Muscle layer of colon (tissue), 2 donors: ENCODE results near the gene TBC1D22B.
"Not testable (repeated sequence)": the region's sequence is repeated elsewhere in the genome, so short reads cannot be mapped to it uniquely, and the experiment has no call there.

ENCODE experiments used
- H3K27ac ChIP-seq: one replicate; pipeline ENCODE4 v1.7.0; 2013; ENCODE audit warnings: low read depth, mild to moderate bottlenecking, low read length, moderate library complexity
- H3K27me3 ChIP-seq, 2 donors: one replicate each; pipeline ENCODE4 v1.7.0; 2013; ENCODE audit warnings: low read length in 2 of 2, mild to moderate bottlenecking in 2 of 2; ENCODE audit not compliant: insufficient read depth in 2 of 2, control insufficient read depth in 1 of 2
- H3K36me3 ChIP-seq: one replicate; pipeline ENCODE4 v1.7.0; 2013; ENCODE audit warnings: mild to moderate bottlenecking, low read length; ENCODE audit not compliant: insufficient read depth
- H3K4me1 ChIP-seq: one replicate; pipeline ENCODE4 v1.7.0; 2013; ENCODE audit warnings: mild to moderate bottlenecking, low read length; ENCODE audit not compliant: insufficient read depth
- H3K4me3 ChIP-seq, 2 donors: one replicate each; pipeline ENCODE4 v1.7.0; 2013; ENCODE audit warnings: low read length in 2 of 2, low read depth in 1 of 2, mild to moderate bottlenecking in 1 of 2, moderate library complexity in 1 of 2
- H3K9ac ChIP-seq: one replicate; pipeline ENCODE4 v1.7.0; 2013; ENCODE audit warnings: low read length
- H3K9me3 ChIP-seq: one replicate; pipeline ENCODE4 v1.7.0; 2013; ENCODE audit warnings: mild to moderate bottlenecking, low read length
- donor health status: abdominal sarcoma.
- donor health status: Adenocarcinoma of cecum.

TBC1D22B gene

DNA sequence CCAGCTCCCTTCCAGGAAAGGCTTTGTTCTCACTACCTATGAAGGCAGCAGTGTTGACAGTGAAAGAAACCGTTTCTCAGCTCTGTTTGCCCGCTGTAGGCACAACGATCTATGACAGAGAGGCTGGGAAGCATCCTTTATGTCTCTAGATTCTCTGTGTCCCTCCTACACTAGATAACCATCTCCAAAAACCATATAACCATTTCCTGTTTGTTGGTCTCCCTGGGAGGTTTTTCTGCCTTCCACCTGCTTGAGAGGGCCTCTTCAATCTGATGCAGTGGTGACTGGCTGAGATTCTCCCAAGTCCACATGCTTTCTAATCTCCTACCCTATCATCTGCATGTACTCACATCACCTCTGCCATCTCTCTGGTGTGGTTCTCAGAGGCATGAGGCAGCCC lies 32.4 kb downstream of the TBC1D22B start:
- peaks cover 56% of the 10 kb centered on the region for H3K36me3 ChIP-seq
- no peak overlapping the region for H3K4me3 ChIP-seq
- H3K27ac ChIP-seq: no peak overlapping the region

DNA sequence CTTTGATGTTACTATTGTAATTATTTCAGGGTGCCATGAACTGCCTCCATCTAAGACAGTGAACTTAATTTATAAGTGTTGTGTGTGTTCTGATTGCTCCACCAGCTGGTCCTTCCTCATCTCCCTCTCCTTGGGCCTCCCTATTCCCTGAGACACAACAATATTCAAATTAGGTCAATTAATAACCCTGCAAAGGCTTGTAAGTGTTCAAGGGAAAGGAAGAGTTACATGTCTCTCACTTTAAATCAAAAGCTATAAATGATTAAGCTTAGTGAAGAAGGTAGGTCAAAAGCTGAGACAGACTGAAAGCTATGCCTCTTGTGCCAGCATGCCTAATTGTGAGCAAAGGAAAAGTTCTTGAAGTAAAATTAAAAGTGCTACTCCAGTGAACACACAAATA lies 35.9 kb downstream of the TBC1D22B start:
- H3K4me1 ChIP-seq: no peaks in the 10 kb centered on the region
- H3K36me3 ChIP-seq: peaks cover 34% of the 10 kb centered on the region
- no peak overlapping the region for H3K9ac ChIP-seq

More for the DNA sequence above, 32.4 kb downstream of the TBC1D22B start:
- H3K27me3 ChIP-seq: no peaks in the 10 kb centered on the region
- H3K9ac ChIP-seq: no peak overlapping the region
- peaks cover 3% of the 10 kb centered on the region for H3K4me1 ChIP-seq
- no peaks in the 10 kb centered on the region for H3K9me3 ChIP-seq

DNA sequence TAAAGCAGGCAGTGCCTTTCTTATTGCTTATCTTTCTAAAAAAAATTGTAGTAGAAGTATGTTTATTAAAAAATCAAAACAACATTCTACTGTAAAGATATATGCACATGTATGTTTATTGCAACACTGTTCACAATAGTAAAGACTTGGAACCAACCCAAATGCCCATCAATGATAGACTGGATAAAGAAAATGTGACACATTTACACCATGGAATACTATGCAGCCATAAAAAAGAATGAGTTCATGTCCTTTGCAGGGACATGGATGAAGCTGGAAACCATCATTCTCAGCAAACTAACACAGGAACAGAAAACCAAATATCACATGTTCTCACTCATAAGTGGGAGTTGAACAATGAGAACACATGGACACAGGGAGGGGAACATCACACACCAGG lies 40.1 kb downstream of the TBC1D22B start:
- H3K9me3 ChIP-seq, H3K27ac ChIP-seq, H3K4me1 ChIP-seq, H3K4me3 ChIP-seq, H3K9ac ChIP-seq, H3K27me3 ChIP-seq: not testable (repeated sequence)
- peaks cover 13% of the 10 kb centered on the region for H3K36me3 ChIP-seq

More for the DNA sequence above, 35.9 kb downstream of the TBC1D22B start:
- Histone ChIP-seq H3K27me3 (no peaks in the 10 kb centered on the region), H3K9me3 (no peaks in the 10 kb centered on the region), H3K27ac (no peak overlapping the region), H3K4me3 (no peak overlapping the region)

DNA sequence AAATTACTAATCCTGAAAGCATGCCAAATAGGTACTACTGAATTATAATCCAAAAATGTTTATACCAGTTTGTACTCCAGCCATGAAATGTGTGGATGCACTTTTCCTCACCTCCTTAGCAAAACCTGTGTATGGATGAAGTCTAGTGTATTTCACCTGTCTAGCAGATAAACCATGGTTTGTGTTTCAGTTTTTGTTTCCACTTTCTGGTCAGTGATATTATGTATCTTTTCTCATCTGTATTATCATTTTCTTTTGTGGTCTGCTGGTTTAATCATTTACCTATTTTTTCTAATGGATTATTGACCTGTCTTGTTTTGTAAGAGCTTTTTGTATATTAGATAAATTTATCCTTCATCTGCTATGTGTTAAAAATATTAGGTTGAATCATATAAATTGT lies 41.4 kb downstream of the TBC1D22B start:
- H3K27ac ChIP-seq: no peak overlapping the region
- no peaks in the 10 kb centered on the region for H3K9me3 ChIP-seq
- peaks cover 26% of the 10 kb centered on the region for H3K36me3 ChIP-seq

DNA sequence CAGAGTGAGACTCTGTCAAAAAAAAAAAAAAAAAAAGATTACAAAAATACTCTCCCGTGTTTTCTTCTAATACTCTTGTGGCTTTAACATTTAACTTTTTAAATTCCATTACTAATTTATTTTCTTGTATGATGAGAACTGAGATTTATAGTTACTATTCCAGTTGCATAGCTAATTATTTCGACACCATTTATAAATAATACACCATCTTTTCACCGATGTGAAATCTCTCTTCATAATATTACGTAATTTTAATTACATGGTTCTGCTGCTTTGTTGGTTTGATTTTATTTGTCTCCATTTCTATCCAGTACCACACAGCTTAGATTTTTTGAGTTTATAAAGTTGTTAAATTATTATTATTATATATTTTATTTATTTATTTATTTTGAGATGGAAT lies 42.4 kb downstream of the TBC1D22B start:
- no peak overlapping the region for H3K27ac ChIP-seq
- H3K4me1 ChIP-seq: no peaks in the 10 kb centered on the region
- H3K4me3 ChIP-seq: no peak overlapping the region
- H3K27me3 ChIP-seq: no peaks in the 10 kb centered on the region
- no peaks in the 10 kb centered on the region for H3K9me3 ChIP-seq
- H3K36me3 ChIP-seq: peaks cover 26% of the 10 kb centered on the region
- H3K9ac ChIP-seq: no peak overlapping the region

More for the DNA sequence above, 41.4 kb downstream of the TBC1D22B start:
- no peak overlapping the region for H3K9ac ChIP-seq
- H3K4me1 ChIP-seq: no peaks in the 10 kb centered on the region
- H3K4me3 ChIP-seq: no peak overlapping the region
- H3K27me3 ChIP-seq: no peaks in the 10 kb centered on the region

DNA sequence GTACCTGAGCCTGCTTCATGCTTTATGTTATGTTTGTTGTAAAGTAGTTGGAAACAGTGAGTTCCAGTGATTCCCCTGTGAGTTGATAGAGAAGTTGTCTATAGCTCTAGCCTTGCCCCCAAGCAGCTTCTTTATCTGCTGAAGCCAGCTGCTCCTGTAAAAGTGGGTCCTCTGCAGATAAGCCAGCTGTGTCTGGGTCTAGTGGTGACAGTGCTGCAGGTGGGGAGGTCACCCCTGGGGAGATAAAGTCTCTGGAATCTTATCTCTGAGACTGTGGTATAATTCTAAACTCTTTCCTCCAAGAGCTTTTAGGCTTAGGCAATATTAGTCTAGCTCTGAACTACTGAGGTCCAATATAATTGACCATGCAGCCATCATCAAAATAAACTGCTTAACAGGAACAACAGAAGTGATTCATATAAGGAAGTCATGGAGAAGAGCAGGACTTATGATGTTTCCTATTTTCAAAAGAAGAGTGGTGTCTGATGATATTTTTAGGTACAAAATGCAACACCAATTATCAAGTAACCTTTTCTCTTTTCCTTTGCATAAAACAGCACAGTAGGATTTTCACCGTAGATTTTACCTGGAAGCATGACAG lies 44.6 kb downstream of the TBC1D22B start:
- Histone ChIP-seq H3K4me3 (no peak overlapping the region), H3K27me3 (no peaks in the 10 kb centered on the region), H3K36me3 (peaks cover 26% of the 10 kb centered on the region), H3K9me3 (no peaks in the 10 kb centered on the region), H3K27ac (no peak overlapping the region), H3K4me1 (no peaks in the 10 kb centered on the region), H3K9ac (no peak overlapping the region)

DNA sequence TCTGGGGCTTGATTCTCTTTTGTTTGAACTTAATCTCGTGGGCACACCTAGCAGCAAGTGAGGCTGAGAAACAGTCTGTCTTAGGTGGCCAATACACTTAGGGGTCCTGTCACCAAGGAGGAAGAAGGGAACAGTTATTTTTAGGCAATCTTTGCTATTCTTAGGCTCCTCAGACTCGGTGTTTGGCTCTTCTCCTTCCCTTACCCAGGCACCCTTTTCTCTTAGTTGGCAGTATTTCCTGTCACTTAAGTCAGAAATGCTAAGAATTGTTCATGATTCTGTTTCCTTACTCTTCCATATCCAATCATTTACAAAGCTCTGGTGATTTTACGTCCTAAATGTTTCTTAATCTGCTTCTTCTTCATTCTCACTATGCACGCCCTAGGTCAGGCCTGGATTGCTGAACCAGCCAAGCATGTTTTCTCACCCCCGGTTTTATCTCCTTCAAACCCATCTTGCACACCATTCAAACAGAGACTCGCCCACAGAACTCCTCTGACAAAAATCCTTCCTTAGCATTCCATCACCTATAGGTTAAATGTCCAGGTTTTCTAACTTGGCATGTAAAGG lies 45.6 kb downstream of the TBC1D22B start:
- no peak overlapping the region for H3K4me3 ChIP-seq
- H3K9me3 ChIP-seq: no peaks in the 10 kb centered on the region
- no peak overlapping the region for H3K27ac ChIP-seq
- H3K9ac ChIP-seq: no peak overlapping the region
- peaks cover 6% of the 10 kb centered on the region for H3K4me1 ChIP-seq
- no peaks in the 10 kb centered on the region for H3K27me3 ChIP-seq
- peaks cover 26% of the 10 kb centered on the region for H3K36me3 ChIP-seq

DNA sequence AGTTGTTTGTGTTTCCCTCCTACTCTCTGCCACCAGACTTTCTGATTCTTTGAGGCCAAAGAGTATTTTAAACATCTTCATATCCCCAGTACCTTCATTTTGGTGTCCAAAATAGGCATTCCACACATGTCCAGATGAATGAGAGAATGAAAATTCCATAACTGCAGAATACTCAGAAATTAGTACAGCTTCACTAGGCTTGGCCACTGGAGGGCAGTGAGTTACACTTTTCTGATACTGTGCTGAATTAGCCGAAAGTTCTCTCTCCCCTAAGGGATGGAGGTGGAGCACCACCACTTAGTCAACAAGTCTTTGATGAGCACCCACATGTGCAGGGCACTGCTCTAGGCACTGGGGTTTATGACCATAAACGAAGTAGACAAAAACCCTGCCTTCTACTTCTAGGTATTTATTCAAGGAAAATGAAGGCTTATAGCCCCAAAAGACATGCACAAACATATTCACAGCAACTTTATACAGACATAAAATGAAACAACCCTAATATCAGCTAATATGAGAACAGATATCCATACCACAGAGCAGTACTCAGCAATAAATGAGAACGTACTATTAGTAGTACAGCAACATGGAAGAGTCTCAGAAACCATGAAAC lies 46.4 kb downstream of the TBC1D22B start:
- H3K27me3 ChIP-seq: no peaks in the 10 kb centered on the region
- H3K9me3 ChIP-seq: no peaks in the 10 kb centered on the region
- H3K4me1 ChIP-seq: peaks cover 14% of the 10 kb centered on the region
- no peak overlapping the region for H3K9ac ChIP-seq
- H3K4me3 ChIP-seq: no peak overlapping the region
- H3K27ac ChIP-seq: no peak overlapping the region
- H3K36me3 ChIP-seq: peaks cover 26% of the 10 kb centered on the region

DNA sequence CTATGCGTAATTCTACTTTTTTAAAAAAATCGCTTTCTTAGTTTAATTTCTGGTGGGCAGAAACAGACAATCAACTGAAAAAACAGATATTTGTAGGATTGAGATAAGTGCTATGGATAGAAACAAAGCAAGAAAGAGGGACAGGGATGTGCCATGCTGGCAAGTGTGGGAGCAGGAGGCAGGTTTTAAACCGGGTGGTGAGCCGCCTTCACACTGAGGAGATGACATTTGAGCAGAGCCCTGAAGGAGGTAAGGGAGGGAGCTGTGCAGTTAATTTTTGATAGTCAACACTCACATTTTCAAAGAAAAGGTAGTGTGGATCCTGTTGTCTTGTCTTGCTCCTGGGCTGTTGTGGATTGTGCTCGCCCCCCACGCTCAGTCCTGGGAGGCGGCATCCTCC lies 47.2 kb downstream of the TBC1D22B start:
- Histone ChIP-seq H3K9ac (no peak overlapping the region), H3K27ac (no peak overlapping the region), H3K36me3 (peaks cover 26% of the 10 kb centered on the region), H3K9me3 (no peaks in the 10 kb centered on the region), H3K4me3 (no peak overlapping the region), H3K4me1 (peaks cover 14% of the 10 kb centered on the region), H3K27me3 (no peaks in the 10 kb centered on the region)

DNA sequence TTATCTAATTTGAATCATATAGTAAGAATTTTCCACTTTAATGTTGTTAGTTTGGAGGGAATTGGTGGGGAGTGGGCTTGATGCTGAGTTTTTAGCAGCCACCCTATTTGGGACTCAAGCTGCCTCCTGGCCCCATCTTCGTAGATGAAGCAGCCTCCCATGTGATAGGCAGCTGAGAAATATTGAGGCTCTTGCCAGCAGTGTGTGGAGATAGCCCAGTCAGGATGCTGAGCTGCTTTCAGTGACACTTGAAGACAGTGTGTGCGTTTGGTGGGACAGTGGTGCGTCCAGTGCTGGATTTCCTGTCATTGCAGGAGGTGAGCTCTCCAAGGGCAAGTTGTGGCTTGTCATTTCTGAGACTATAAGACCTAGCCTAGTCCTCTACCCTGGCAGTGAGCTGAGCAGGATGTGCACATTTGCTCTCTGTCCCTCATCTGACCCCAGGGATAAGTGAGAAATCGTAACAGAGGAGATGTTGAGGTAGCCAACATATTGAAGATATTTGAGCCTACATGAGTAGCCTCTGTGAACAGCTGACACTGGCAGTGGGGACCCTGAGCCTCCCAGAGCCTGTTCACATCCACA lies 48.4 kb downstream of the TBC1D22B start:
- H3K4me1 ChIP-seq: peaks cover 14% of the 10 kb centered on the region
- no peaks in the 10 kb centered on the region for H3K27me3 ChIP-seq
- H3K9ac ChIP-seq: no peak overlapping the region
- H3K27ac ChIP-seq: no peak overlapping the region
- no peaks in the 10 kb centered on the region for H3K9me3 ChIP-seq
- H3K36me3 ChIP-seq: peaks cover 26% of the 10 kb centered on the region
- no peak overlapping the region for H3K4me3 ChIP-seq

DNA sequence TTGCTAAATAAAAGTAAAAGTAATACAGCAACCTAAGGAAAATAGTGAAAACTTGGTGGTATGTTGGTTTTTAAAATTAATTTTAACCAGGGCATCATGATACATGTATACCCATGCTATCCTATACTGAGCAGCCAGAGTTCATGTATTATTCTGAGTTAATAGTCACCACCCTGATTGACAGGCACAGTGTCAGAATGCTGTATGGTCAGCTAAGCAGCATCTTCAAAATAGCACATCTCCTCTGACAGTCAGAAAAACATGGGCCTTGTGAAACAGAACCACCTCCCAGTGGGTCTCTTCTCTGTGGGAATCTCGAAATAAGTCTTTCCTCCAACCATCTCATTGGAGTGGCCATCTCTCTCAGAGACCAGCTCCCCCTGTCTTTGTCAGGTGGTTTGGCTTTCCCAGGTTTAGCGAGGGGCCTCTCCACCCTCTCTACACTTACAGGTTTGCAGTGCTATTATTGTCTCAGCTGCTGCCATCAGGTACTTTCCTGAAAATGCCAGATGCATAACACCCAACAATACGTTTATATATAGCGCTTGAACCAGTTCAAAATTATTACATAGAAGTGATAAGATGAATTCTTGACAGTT lies 49.2 kb downstream of the TBC1D22B start:
- H3K9me3 ChIP-seq: no peaks in the 10 kb centered on the region
- H3K27me3 ChIP-seq: no peaks in the 10 kb centered on the region
- H3K4me1 ChIP-seq: peaks cover 14% of the 10 kb centered on the region
- H3K27ac ChIP-seq: no peak overlapping the region
- peaks cover 23% of the 10 kb centered on the region for H3K36me3 ChIP-seq
- H3K4me3 ChIP-seq: no peak overlapping the region
- H3K9ac ChIP-seq: no peak overlapping the region
